GM19328 (cell line): Measurements from ENCODE around the gene SLC7A8.

ENCODE experiments used
- ATAC-seq: cut with Tn5 transposase; IDR thresholded peaks from one replicate; pipeline ENCODE4 v1.9.1; 2021; ENCODE audit warnings: mild to moderate bottlenecking, moderate library complexity; ENCODE audit not compliant: unreplicated experiment

SLC7A8 gene

GRCh38 chr14:23101213-23101970, 82.1 kb downstream of the SLC7A8 start:
- no peak for ATAC-seq

- ATAC-seq = no peak
Observed at GRCh38 chr14:23099212-23099861, 84.1 kb downstream of the SLC7A8 start.

DNA sequence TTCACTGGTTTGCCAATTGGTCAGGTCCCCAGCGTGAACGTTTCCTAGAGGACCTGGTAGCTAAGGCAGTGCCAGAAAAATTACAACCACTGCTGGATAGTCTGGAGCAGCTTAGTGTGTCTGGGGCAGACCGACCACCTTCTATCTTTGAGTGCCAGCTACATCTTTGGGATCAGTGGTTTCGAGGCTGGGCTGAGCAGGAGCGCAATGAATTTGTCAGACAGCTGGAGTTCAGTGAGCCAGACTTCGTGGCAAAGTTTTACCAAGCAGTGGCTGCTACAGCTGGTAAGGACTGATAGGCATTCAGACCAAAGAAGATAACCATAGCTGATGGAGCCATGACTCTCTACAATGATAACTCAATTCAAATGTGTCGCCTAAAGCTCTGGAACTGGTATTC, 85.7 kb downstream of the SLC7A8 start:
- ATAC-seq = no peak

- peak; percentile 93 for ATAC-seq
Observed at GRCh38 chr14:23095196-23096108, 88.0 kb downstream of the SLC7A8 start, which contains the start of gene C14orf119. Gene C14orf119 (plus strand): TSS chr14:23095505. CDS start chr14:23097659, 2,154 bp downstream.

GRCh38 chr14:23094666-23095195, 88.7 kb downstream of the SLC7A8 start, which contains the start of gene ACIN1:
Gene ACIN1 (minus strand): TSS chr14:23095136. CDS start chr14:23095112, 24 bp downstream.
- peak; percentile 34 for ATAC-seq

DNA sequence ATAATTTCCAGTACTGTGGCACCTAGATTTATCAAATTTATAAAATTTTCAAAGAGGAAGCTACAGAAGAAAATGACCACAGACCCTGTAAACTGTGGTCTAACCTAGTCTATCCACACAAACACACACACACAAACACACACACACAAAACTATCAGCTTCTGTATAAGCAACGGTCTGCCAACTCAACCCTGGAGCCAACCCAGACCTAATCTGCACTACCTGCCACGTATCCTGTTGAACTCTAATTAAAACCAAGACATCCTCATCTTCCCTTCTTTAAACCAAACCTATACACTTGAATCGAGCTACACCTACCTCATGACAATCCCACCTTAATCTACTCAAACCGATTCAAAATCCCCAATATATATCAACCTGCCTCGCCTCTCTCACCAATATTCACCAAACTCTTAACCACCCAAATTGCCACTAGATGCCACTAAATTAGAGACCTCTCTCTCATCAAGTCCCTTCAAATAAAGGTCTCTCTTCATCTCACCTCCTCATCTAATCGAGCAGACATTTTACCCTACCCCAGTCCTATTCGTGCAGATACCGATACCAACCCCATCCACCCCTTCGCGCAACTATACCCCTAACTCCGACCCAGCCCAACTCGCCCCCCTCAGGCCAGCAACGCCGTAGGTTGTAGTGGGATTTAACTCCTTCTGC, 89.3 kb downstream of the SLC7A8 start:
- ATAC-seq = no peak

DNA sequence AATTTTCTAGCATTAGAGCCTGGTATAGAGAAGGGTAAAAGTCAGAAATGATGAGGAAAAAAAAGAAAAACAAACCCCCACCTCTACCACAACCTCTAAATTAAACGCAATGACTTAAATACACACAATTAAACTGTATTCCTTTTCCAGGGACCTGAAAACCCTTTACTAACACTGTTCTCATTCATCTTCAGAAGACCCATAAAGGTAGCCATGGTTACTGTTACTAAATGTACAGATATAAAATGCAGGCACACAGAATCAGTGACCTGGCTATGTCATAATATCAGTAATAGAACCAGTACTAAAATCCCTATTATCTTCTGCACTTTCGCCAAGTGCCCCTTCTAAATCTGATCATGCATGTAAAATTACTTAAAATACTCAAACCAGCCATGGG, 89.9 kb downstream of the SLC7A8 start:
- ATAC-seq = no peak

DNA sequence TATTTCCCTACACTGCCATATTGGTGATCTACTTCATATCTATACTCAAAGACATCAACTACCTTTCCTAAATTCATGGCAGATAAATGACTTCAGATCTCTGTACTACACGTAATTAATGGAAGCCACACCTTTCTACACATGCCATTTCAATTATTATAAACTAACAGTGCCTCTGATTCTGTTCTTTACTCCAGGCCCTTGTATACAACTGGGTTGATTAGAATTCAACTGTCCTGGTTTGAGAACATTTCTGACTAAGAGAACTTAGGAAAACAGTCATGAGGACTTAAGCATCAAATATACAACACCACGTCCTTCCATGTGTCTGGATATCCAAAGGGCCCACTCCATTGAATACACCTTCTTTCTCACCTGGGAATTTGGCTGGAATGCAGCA, 90.4 kb downstream of the SLC7A8 start:
- ATAC-seq = no peak

DNA sequence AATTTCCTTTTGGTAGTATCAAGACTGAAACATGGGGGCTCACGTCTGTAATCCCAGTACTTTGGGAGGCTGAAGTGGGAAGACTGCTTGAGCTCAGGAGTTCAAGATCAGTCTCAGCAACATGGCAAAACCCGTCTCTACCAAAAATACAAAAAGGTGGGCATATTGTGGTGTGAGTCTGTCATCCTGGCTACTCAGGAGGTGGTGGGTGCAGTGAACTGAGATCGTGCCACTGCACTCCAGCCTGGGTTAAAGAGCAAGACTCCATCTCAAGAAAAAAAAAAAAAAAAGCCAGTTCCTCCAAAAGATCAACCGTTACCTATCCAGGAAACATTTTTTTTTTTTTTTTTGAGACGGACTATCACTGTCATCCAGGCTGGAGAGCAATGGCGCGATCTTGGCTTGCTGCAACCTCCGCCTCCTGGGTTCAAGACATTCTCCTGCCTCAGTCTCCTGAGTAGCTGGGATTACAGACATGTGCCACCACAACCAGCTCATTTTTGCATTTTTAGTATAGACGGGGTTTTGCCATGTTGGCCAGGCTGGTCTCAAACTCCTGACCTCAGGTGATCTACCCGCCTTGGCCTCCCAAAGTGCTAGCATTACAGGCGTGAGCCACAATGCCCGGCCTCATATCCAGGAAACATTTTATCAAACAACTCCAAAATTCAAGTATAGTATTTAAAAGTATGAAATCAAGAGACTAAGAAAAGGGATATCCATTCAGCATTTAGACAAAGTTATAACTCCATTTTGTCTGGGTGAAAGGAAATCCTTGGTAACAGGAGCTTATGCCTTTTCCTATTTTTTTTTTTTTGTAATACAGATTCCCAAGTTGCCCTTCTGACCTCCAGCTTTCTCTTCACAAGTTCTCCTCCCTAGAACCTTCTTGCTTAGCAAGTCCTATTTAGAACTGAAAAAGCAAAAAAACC, 91.9 kb downstream of the SLC7A8 start:
- ATAC-seq = no peak

DNA sequence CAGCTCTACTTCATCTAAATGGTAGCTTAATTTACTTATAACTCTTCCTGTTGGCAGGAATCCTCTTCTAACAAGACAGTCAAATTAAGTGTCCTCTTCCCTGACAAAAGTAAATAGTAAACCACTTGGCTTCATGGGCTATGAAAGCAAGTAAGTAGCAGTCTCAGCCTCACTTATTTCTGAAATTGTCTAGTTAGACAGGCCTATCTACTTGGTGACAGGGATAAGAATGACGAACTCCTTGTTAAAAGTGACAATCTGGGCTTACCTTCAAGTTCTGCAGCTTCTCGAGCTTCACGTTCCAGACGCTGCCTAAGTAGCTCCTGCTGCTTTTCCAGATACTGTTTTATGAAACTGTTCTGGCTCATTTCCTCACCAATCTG, 93.2 kb downstream of the SLC7A8 start:
- ATAC-seq = no peak

- ATAC-seq = no peak
Observed at GRCh38 chr14:23089498-23090253, 93.8 kb downstream of the SLC7A8 start.

- no peak for ATAC-seq
Observed at GRCh38 chr14:23086565-23086964, 96.9 kb downstream of the SLC7A8 start.

DNA sequence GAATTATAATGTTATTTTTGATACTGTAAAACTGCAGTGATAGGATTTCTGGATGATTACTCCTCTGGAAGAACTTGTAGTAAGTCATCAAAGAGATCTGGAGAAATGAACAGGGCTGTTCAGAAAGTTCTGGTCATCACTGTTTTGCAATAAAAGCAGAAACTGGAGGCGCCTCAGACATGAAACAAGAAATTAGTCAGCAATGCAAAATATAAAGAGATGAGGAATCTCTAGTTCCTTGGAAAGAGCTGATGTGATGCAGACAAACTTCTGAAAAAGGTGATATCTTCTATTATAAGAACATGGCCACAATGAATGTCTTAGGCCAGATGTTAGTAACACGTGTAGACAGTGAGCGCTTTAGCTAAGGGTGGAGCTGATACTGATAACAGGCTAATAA, 98.0 kb downstream of the SLC7A8 start:
- no peak for ATAC-seq

- ATAC-seq = no peak
Observed at GRCh38 chr14:23080474-23080873, 103.0 kb downstream of the SLC7A8 start.

DNA sequence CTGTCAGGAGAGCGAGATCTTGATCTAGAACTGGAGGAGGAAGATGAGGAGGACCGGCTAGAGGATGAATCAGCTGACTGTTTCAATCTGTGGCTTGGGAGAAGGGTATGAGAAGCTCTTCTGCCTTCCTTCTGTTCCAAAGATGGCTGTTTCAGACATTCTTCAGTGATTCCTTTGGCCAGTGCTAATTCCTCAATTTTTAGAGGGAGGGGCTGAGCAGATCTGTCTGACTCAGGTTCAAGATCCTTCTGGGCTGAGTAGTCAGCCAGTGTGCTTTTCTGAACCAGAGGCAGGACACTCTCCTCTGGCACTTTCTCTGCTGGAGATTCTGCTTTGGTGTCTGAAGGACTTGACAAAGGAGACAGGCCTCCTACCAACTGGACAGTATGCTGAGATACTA, 103.7 kb downstream of the SLC7A8 start:
- ATAC-seq = no peak

DNA sequence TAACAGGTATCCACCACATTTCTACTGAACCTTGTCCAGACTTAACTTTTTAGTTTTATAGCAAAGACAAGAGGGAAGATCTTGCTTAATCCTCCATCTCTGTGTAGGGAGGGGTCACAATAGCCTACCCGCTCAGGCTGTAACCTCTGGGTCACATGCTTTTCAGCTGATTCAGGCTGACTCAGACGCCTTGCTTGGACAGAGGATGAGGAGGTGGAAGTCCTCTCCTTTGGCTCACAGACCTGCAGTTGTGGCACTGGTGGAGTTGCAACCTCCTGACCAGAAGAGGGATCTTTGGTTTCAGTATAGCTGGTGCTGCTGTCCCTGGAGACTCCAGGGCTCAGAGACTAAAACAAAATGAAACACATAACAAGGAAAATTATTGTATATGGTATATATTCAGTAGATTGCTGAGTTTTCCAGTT, 104.8 kb downstream of the SLC7A8 start:
- no peak for ATAC-seq

GRCh38 chr14:23077962-23078361, 105.5 kb downstream of the SLC7A8 start:
- ATAC-seq = no peak

- ATAC-seq = no peak
Observed at GRCh38 chr14:23076785-23077408, 106.6 kb downstream of the SLC7A8 start.
